Astrocyte (in vitro differentiated cells and primary cell): ENCODE results near the gene CHAD. TPM values are rescaled to one million over a fixed set of nuclear protein-coding genes. Genes with fewer than 3 reads are reported as not detected.

Experiments
- DNase-seq: peaks from one replicate; pipeline ENCODE4 v3.0.0-alpha.2; 2010; ENCODE audit warnings: low read depth
- FAIRE-seq: peaks from 2 replicates; lab custom pipeline; 2011; peaks lifted over from hg19 to GRCh38; lab: Jason Lieb, UNC
- H2AFZ ChIP-seq: 2 replicates; pipeline ENCODE4 v1.6.0; 2012; ENCODE audit warnings: low read depth, low read length, inconsistent platforms
- H3K27ac ChIP-seq: 2 replicates; pipeline ENCODE4 v1.5.1; 2011; ENCODE audit warnings: low read depth, low read length, inconsistent platforms
- H3K27me3 ChIP-seq: 2 replicates; pipeline ENCODE4 v1.6.0; 2011; ENCODE audit warnings: low read length, inconsistent platforms; ENCODE audit not compliant: insufficient read depth
- H3K36me3 ChIP-seq: 2 replicates; pipeline ENCODE4 v1.5.1; 2011; ENCODE audit warnings: low read length, inconsistent platforms; ENCODE audit not compliant: insufficient read depth
- H3K4me1 ChIP-seq: 2 replicates; pipeline ENCODE4 v1.5.1; 2011; ENCODE audit warnings: low read length, inconsistent platforms; ENCODE audit not compliant: insufficient read depth
- H3K4me2 ChIP-seq: 2 replicates; pipeline ENCODE4 v1.6.0; 2012; ENCODE audit warnings: low read length, inconsistent platforms
- H3K4me3 ChIP-seq: 2 replicates; pipeline ENCODE4 v1.5.1; 2011; ENCODE audit warnings: low read depth, mild to moderate bottlenecking, low read length, inconsistent platforms; ENCODE audit not compliant: insufficient read depth
- H3K79me2 ChIP-seq: 2 replicates; pipeline ENCODE4 v1.6.0; 2012; ENCODE audit warnings: mild to moderate bottlenecking, low read length, inconsistent platforms; ENCODE audit not compliant: insufficient read depth
- H3K9ac ChIP-seq: 2 replicates; pipeline ENCODE4 v1.6.0; 2012; ENCODE audit warnings: mild to moderate bottlenecking, low read length, inconsistent platforms
- H3K9me3 ChIP-seq: 2 replicates; pipeline ENCODE4 v1.5.1; 2012; ENCODE audit warnings: low read depth, mild to moderate bottlenecking, low read length, inconsistent platforms; ENCODE audit not compliant: insufficient read depth
- H4K20me1 ChIP-seq: 2 replicates; pipeline ENCODE4 v1.6.0; 2012; ENCODE audit warnings: low read length, inconsistent platforms; ENCODE audit not compliant: insufficient read depth
- H3K27ac Mint-ChIP-seq: one replicate; pipeline ENCODE4 v1.8.0; 2021; ENCODE audit warnings: mild to moderate bottlenecking, mixed read lengths; ENCODE audit not compliant: unreplicated experiment
- H3K27me3 Mint-ChIP-seq: one replicate; pipeline ENCODE4 v1.8.0; 2021; ENCODE audit warnings: low read depth, mixed read lengths; ENCODE audit not compliant: unreplicated experiment
- H3K36me3 Mint-ChIP-seq: one replicate; pipeline ENCODE4 v1.8.0; 2021; ENCODE audit warnings: low read depth, mixed read lengths; ENCODE audit not compliant: unreplicated experiment
- H3K4me1 Mint-ChIP-seq: one replicate; pipeline ENCODE4 v1.8.0; 2021; ENCODE audit warnings: low read depth, mixed read lengths; ENCODE audit not compliant: unreplicated experiment
- H3K4me3 Mint-ChIP-seq: one replicate; pipeline ENCODE4 v1.8.0; 2021; ENCODE audit warnings: mild to moderate bottlenecking, moderate library complexity, mixed read lengths; ENCODE audit not compliant: unreplicated experiment
- H3K9me3 Mint-ChIP-seq: one replicate; pipeline ENCODE4 v1.8.0; 2021; ENCODE audit warnings: mild to moderate bottlenecking, mixed read lengths; ENCODE audit not compliant: unreplicated experiment
- CTCF ChIP-seq: IDR thresholded peaks from 2 replicates; pipeline ENCODE4 v1.5.1; 2011; ENCODE audit warnings: low read depth, mild to moderate bottlenecking, inconsistent platforms, low read length, moderate library complexity; ENCODE audit not compliant: insufficient read depth
- EZH2 ChIP-seq: IDR thresholded peaks from 2 replicates; pipeline ENCODE4 v1.6.1; 2012; ENCODE audit warnings: mild to moderate bottlenecking, low read length, inconsistent platforms; ENCODE audit not compliant: insufficient read depth
- total RNA-seq: library from RNA; stranded (reverse); gene quantifications from 2 replicates; pipeline ENCODE4 v1.2.1, GENCODE V29; 2021

The CHAD gene
- total RNA-seq, 1 donor from 2014 or later: not detected

- no peak overlapping the region for H3K27ac ChIP-seq
- no peak overlapping the region for H3K4me2 ChIP-seq
- no peaks in the 10 kb centered on the region for H3K36me3 ChIP-seq
- H3K27me3 Mint-ChIP-seq: peaks cover 27% of the 10 kb centered on the region
- no peaks in the 10 kb centered on the region for H3K9me3 ChIP-seq
- H3K4me3 Mint-ChIP-seq: no peak overlapping the region
- TF ChIP-seq EZH2: no peak
- TF ChIP-seq CTCF: no peak
- no peaks in the 10 kb centered on the region for H3K79me2 ChIP-seq
- no peak overlapping the region for H3K4me3 ChIP-seq
- H3K36me3 Mint-ChIP-seq: peaks cover 12% of the 10 kb centered on the region
- H3K4me1 Mint-ChIP-seq: no peaks in the 10 kb centered on the region
- peaks cover 21% of the 10 kb centered on the region for H3K27me3 ChIP-seq
- H3K9me3 Mint-ChIP-seq: peaks cover 6% of the 10 kb centered on the region
- H3K27ac Mint-ChIP-seq: no peak overlapping the region
- H3K9ac ChIP-seq: no peak overlapping the region
- peaks cover 5% of the 10 kb centered on the region for H4K20me1 ChIP-seq
- FAIRE-seq (no peak), DNase-seq (no peak)
- no peak overlapping the region for H2AFZ ChIP-seq
- H3K4me1 ChIP-seq: peaks cover 6% of the 10 kb centered on the region
These were observed 3.6 kb upstream of the CHAD start for GRCh38 chr17:50472286-50472685.

- Histone ChIP-seq H2AFZ (no peak overlapping the region), H4K20me1 (peaks cover 5% of the 10 kb centered on the region), H3K4me1 (peaks cover 6% of the 10 kb centered on the region), H3K79me2 (no peaks in the 10 kb centered on the region), H3K9ac (no peak overlapping the region), H3K27ac (no peak overlapping the region), H3K4me3 (no peak overlapping the region), H3K9me3 (no peaks in the 10 kb centered on the region), H3K27me3 (peaks cover 18% of the 10 kb centered on the region), H3K36me3 (no peaks in the 10 kb centered on the region), H3K4me2 (no peak overlapping the region)
- Mint-ChIP-seq H3K27ac (no peak overlapping the region), H3K4me3 (no peak overlapping the region), H3K9me3 (peaks cover 6% of the 10 kb centered on the region), H3K27me3 (peaks cover 23% of the 10 kb centered on the region), H3K4me1 (no peaks in the 10 kb centered on the region), H3K36me3 (peaks cover 18% of the 10 kb centered on the region)
- TF ChIP-seq EZH2 (no peak), CTCF (no peak)
- FAIRE-seq (no peak), DNase-seq (no peak)
These were observed 2.6 kb upstream of the CHAD start for GRCh38 chr17:50471009-50471905.

- peaks cover 22% of the 10 kb centered on the region for H3K27me3 Mint-ChIP-seq
- no peak overlapping the region for H3K27ac Mint-ChIP-seq
- Histone ChIP-seq H4K20me1 (peaks cover 5% of the 10 kb centered on the region), H3K9ac (no peak overlapping the region), H3K79me2 (no peaks in the 10 kb centered on the region), H3K9me3 (no peaks in the 10 kb centered on the region), H3K4me2 (no peak overlapping the region), H3K4me3 (no peak overlapping the region), H2AFZ (no peak overlapping the region), H3K27ac (no peak overlapping the region), H3K27me3 (peaks cover 14% of the 10 kb centered on the region), H3K36me3 (no peaks in the 10 kb centered on the region), H3K4me1 (peaks cover 6% of the 10 kb centered on the region)
- no peak overlapping the region for H3K4me3 Mint-ChIP-seq
- DNase-seq (no peak), FAIRE-seq (no peak)
- peaks cover 6% of the 10 kb centered on the region for H3K9me3 Mint-ChIP-seq
- no peaks in the 10 kb centered on the region for H3K4me1 Mint-ChIP-seq
- peaks cover 22% of the 10 kb centered on the region for H3K36me3 Mint-ChIP-seq
- TF ChIP-seq EZH2: no peak
- TF ChIP-seq CTCF: no peak
These were observed 1.7 kb upstream of the CHAD start for GRCh38 chr17:50470426-50470825.
